AG04450 (cell line): ENCODE data around the gene ZBTB20. TPM values are rescaled to one million over a fixed set of nuclear protein-coding genes. Genes with fewer than 3 reads are reported as not detected.

Experiments used
- CTCF ChIA-PET: fragments of 300-600, 350-600 bp; formaldehyde crosslinking; extraction: SDS; loops from one replicate; lab custom pipeline; 2022; ENCODE audit warnings: antibody characterized with exemption, inconsistent platforms; lab: Charles Lee
- POLR2A ChIA-PET: fragments of 350-600 bp; formaldehyde crosslinking; extraction: SDS; loops from one replicate; lab custom pipeline; 2021; ENCODE audit warnings: antibody characterized with exemption, inconsistent platforms; lab: Yijun Ruan, JAX
- DNase-seq: peaks from one replicate; pipeline ENCODE4 v3.0.0-alpha.2; 2011; ENCODE audit warnings: low read depth, low spot score
- H3K27ac ChIP-seq: one replicate; pipeline ENCODE4 v1.5.1; 2012; ENCODE audit warnings: low read depth, low read length, control low read depth
- H3K27me3 ChIP-seq: one replicate; pipeline ENCODE4 v1.6.0; 2012; ENCODE audit warnings: low read length; ENCODE audit not compliant: control insufficient read depth, insufficient read depth
- H3K4me3 ChIP-seq: 2 replicates; pipeline ENCODE4 v1.5.1; 2011; ENCODE audit warnings: mild to moderate bottlenecking, low read depth, low read length, control low read depth
- H3K9me3 ChIP-seq: 2 replicates; pipeline ENCODE4 v1.5.1; 2012; ENCODE audit warnings: low read length; ENCODE audit not compliant: control insufficient read depth, insufficient read depth
- polyA plus RNA-seq: library from polyadenylated mRNA; depleted of rRNA; stranded (reverse); fragments of >200 nt; gene quantifications from 2 replicates; pipeline ENCODE4 v1.2.3, GENCODE V29; 2011
- TF ChIP-seq, protein P1 (sequence below): IDR thresholded peaks from 2 replicates; pipeline ENCODE4 v1.5.1; 2011; ENCODE audit warnings: low read depth, low read length, control low read depth, inconsistent platforms

The ZBTB20 gene
- polyA plus RNA-seq, 1 experiment: 3.0 TPM

DNA sequence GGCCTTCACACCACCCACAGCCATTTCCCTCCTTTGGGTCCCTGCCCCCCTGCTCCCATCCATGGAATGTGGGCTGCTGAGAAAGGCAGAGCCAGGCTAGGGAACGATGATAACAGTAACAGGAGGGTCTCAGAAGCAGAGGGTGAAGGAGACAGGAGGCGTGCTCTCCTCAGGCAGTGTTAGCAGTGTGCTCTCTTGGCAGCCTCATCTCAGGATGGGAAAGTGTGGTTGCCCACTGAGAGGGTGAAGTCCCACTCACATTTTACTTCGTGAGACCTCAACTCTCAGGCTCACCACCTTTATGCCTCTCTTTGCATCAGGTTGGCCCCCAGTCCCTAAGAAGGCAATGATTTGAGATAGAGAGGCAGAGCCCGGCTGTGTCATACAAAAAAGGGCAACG is 828.8 kb downstream of the ZBTB20 start:
- Histone ChIP-seq H3K27me3 (no peaks in the 10 kb centered on the region), H3K27ac (no peak overlapping the region), H3K4me3 (no peak overlapping the region), H3K9me3 (no peaks in the 10 kb centered on the region)
- CTCF ChIA-PET: no interaction called here
- POLR2A ChIA-PET: no interaction called here
- TF ChIP-seq, protein P1, sequence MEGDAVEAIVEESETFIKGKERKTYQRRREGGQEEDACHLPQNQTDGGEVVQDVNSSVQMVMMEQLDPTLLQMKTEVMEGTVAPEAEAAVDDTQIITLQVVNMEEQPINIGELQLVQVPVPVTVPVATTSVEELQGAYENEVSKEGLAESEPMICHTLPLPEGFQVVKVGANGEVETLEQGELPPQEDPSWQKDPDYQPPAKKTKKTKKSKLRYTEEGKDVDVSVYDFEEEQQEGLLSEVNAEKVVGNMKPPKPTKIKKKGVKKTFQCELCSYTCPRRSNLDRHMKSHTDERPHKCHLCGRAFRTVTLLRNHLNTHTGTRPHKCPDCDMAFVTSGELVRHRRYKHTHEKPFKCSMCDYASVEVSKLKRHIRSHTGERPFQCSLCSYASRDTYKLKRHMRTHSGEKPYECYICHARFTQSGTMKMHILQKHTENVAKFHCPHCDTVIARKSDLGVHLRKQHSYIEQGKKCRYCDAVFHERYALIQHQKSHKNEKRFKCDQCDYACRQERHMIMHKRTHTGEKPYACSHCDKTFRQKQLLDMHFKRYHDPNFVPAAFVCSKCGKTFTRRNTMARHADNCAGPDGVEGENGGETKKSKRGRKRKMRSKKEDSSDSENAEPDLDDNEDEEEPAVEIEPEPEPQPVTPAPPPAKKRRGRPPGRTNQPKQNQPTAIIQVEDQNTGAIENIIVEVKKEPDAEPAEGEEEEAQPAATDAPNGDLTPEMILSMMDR: no peak
- no peak for DNase-seq

DNA sequence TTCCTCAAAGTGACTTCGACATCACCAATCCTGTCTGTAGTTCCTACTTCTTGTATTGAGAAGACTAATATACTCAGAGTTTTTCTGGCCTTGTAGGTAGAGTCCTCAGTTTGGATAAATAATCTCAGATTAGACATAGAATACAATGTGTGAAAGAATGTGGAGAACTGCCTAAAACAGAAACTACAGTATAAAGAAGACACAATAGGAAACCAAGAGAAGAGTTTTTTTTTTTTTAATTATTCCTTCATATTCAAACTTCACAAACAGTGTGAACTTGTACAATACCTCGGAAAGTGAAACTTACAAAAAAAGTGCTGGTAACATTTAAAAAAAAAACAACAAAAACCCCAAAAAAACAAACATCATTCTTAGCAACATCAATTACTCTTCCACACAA is 832.8 kb downstream of the ZBTB20 start:
- TF ChIP-seq, protein P1: no peak
- CTCF ChIA-PET: interaction anchor here (1.1 to 2.6 kb wide), 2 partner anchors 22 to 23 kb away, joined by 3 to 10 read pairs; no protein-coding TSS in a partner anchor
- POLR2A ChIA-PET: no interaction called here

DNA sequence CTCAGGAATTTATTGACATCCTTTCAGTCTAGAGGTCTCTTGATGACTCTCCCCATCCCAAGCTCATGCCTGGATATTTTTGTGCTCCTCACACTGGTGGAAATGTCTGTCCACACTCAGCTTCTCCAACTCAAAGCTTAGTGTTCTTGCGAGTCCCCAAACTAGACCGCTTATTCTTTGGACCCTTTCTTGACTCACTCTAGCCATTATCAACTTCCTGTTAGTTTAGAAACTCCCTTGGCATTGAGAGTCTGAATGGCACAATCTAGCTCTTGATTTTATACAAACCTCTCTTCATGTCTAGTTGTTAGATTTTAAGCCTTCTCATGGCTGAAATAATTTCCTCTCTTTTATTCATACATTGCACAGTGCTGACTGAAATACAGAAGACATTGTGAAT is 833.7 kb downstream of the ZBTB20 start:
- ChIA-PET CTCF (interaction anchor here (1.1 to 2.6 kb wide), 3 partner anchors 14 to 23 kb away, joined by 3 to 10 read pairs (median 4); no protein-coding TSS in a partner anchor), POLR2A (no interaction called here)
- Histone ChIP-seq H3K27me3 (no peaks in the 10 kb centered on the region), H3K9me3 (no peaks in the 10 kb centered on the region), H3K27ac (no peak overlapping the region), H3K4me3 (no peak overlapping the region)
- TF ChIP-seq, protein P1: no peak
- no peak for DNase-seq

More for the DNA sequence above, 832.8 kb downstream of the ZBTB20 start:
- Histone ChIP-seq H3K27ac (no peak overlapping the region), H3K4me3 (no peak overlapping the region), H3K27me3 (no peaks in the 10 kb centered on the region), H3K9me3 (no peaks in the 10 kb centered on the region)
- DNase-seq: no peak

DNA sequence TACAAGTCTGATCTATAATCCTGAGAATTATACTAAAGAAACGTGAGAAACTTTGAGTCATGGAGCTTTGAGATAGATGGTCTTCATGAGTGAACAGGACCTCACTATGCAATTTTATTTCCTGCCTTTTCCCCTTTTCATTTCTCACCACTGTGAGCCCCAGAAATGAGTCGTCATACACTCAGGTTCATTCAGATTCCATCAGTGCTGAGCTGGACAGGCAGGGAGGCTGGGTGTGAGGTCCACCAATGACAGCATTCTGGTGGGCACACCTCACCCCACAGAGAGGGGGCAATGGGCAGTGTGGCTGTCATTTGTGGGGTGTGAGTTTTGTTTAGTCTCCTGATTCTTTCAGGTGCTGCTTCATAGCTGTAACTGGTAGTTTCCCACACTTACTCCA is 836.4 kb downstream of the ZBTB20 start:
- TF ChIP-seq, protein P1: no peak
- H3K27me3 ChIP-seq: peaks cover 2% of the 10 kb centered on the region
- ChIA-PET POLR2A (no interaction called here), CTCF (no interaction called here)
- H3K9me3 ChIP-seq: no peaks in the 10 kb centered on the region
- DNase-seq: no peak
- H3K27ac ChIP-seq: no peak overlapping the region
- no peak overlapping the region for H3K4me3 ChIP-seq

DNA sequence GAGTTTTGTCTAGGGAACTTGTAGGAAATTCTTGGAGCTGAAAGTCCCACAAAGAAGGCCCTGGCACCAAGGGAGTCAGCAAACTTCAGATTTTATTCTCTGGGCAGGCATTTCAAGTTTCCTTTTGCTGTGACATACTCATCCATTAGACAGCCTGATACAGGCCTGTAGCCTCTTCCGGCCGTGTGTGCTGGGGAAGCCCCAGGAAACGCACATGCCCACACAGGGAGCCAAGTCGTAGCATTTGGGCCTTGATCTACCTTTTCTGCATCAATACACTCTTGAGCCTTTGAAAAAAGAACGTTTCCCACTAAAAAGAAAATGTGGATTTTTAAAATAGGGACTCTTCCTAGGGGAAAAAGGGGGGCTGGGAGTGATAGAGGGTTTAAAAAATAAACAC is 838.3 kb downstream of the ZBTB20 start:
- Histone ChIP-seq H3K27ac (no peak overlapping the region), H3K4me3 (no peak overlapping the region), H3K9me3 (no peaks in the 10 kb centered on the region), H3K27me3 (peaks cover 2% of the 10 kb centered on the region)
- TF ChIP-seq, protein P1: no peak
- CTCF ChIA-PET: no interaction called here
- POLR2A ChIA-PET: no interaction called here
- no peak for DNase-seq
